HG03565 (cell line): ENCODE data around the gene OR5AK2.
"Not testable (repeated sequence)": the region's sequence is repeated elsewhere in the genome, so short reads cannot be mapped to it uniquely, and the experiment has no call there.

Experiments used
- ATAC-seq: cut with Tn5 transposase; IDR thresholded peaks from one replicate; pipeline ENCODE4 v1.9.1; 2021; ENCODE audit warnings: mild to moderate bottlenecking, moderate library complexity; ENCODE audit not compliant: unreplicated experiment

OR5AK2 gene

GRCh38 chr11:56988614-56989013 is at the start of gene OR5AK2:
OR5AK2 (plus strand) TSS chr11:56988914; CDS start chr11:56988914, 0 bp downstream.
- ATAC-seq, result no peak

- not testable (repeated sequence) for ATAC-seq
These were observed 43.2 kb upstream of the OR5AK2 start for GRCh38 chr11:56945526-56945925.

GRCh38 chr11:56948991-56949515 is 39.7 kb upstream of the OR5AK2 start:
- no peak for ATAC-seq

- ATAC-seq, result no peak
These were observed 38.2 kb upstream of the OR5AK2 start for GRCh38 chr11:56950510-56950909.

- ATAC-seq, result not testable (repeated sequence)
These were observed 34.8 kb upstream of the OR5AK2 start for GRCh38 chr11:56953907-56954306.

GRCh38 chr11:56961609-56962008 is 27.1 kb upstream of the OR5AK2 start:
- ATAC-seq, result no peak

- ATAC-seq, result no peak
These were observed 21.0 kb upstream of the OR5AK2 start for GRCh38 chr11:56967726-56968125.

GRCh38 chr11:56968524-56968923 is 20.2 kb upstream of the OR5AK2 start:
- no peak for ATAC-seq

- no peak for ATAC-seq
These were observed 11.4 kb upstream of the OR5AK2 start for GRCh38 chr11:56977314-56977713.

GRCh38 chr11:56990702-56991101 is 2.0 kb downstream of the OR5AK2 start:
- ATAC-seq, result no peak

GRCh38 chr11:56994532-56994931 is 5.8 kb downstream of the OR5AK2 start:
- ATAC-seq, result no peak

GRCh38 chr11:57001674-57002401 is 13.1 kb downstream of the OR5AK2 start:
- ATAC-seq, result no peak

- ATAC-seq, result no peak
These were observed 19.7 kb downstream of the OR5AK2 start for GRCh38 chr11:57008373-57008772.

GRCh38 chr11:57015679-57016078 is 27.0 kb downstream of the OR5AK2 start:
- ATAC-seq, result no peak

GRCh38 chr11:57031556-57031955 is 42.8 kb downstream of the OR5AK2 start:
- no peak for ATAC-seq
